Inferior parietal cortex (tissue), 1 donor: ENCODE measurements around the gene EFHD1.
A peak's percentile ranks its signal among the peaks of the same experiment; 100 is the strongest.

ENCODE experiments used
- DNase-seq: peaks from one replicate; pipeline ENCODE4 v3.0.0-alpha.2; 2016; ENCODE audit errors: extremely low spot score

EFHD1 gene, protein sequence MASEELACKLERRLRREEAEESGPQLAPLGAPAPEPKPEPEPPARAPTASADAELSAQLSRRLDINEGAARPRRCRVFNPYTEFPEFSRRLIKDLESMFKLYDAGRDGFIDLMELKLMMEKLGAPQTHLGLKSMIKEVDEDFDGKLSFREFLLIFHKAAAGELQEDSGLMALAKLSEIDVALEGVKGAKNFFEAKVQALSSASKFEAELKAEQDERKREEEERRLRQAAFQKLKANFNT

DNA sequence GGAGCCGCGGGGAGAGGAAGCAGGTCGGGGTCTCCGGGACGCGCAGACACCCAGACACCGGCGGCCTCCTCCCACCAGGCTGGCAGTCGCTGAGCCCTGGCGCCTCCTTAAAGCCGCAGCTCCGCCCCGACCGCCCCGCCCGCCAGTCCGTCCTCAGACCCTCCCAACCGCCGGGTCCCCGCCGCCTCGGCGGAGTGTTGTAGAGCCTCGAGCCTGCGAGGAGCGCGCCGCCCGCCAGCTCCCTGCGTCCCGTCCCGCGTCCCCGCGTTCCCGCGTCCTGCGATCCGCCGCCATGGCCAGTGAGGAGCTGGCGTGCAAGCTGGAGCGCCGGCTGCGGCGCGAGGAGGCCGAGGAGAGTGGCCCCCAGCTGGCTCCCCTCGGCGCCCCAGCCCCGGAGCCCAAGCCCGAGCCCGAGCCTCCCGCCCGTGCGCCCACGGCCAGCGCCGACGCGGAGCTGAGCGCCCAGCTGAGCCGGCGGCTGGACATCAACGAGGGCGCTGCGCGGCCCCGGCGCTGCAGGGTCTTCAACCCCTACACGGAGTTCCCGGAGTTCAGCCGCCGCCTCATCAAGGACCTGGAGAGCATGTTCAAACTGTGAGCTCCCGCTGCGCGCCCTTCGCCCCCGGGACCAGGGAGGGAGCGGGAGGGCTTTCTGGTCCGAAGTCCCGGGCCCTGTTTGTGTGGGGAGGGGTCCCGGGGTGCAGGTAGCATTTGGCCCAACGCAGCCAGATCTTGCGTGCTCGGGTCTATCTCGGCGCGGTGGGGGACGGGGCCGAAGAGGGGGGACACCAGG, at the start of gene EFHD1:
TSS of gene EFHD1 (plus strand) at position 192 of the 793 bp plus-strand sequence. CDS start at position 293, 101 bp downstream.
- peak; percentile 50 for DNase-seq

DNA sequence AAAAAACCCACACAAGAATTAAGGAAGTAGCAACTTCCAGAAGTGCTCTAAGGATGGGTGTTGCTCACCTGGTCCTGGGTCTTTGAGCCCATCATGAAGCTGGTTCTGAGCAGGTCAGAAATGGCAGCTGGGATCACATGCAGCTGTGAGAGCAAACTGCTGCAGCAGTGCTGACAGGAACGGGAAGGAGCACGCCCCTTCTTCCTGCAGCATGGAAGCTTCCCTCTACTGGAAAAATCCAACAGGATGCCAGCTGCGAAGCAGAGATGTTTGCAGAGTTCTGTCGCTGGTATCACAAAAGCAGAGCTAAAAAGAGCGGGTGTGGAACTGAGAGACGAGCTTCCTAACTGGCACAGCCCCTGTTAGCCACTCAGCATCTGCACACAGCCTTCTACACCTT, 49.2 kb upstream of the EFHD1 start:
- DNase-seq: no peak

DNA sequence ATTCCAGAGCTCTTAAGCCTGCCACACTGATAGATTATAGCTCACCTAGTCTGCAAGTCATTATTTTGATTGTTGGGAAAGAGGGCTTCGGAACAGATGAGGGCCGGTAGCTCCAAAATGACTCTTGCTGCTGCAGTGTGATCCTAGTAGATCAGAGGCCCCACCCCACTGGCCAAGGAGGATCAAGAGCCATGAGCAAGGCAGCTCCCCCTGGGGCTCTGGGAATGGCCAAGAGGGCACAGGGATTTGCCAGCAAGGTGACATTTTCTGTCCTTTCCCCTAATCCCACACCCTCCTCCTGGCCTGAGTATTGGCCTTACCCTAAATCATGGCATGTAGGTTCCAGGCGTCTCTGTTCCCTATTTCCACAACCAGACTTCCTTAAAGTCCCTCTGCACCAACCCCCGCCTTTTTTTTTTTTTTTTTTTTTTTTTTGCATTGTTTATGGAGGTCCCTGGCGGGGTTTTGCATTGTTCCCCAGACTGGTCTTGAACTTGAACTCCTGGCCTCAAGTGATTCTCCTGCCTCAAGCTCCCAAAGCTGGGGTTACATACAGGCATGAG, 46.4 kb upstream of the EFHD1 start:
- DNase-seq: no peak

DNA sequence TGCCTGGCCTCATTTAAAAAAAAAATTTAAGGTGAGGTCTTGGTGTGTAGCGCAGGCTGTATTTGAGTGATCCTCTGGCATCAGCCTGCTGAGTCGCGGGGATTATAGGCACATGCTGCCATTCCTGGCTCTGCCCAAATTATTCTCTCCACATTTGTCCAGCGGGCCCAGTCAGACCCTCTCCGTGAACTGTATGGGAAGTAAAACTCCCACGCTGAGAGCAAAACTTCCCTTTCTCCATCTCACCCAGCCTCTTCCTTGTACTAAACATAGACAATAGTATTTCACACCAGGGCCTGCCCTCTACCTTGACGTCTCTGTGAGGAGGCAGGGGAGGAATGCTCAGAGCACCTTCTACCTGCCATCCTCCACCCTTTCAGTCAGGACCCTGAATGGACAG, 45.9 kb upstream of the EFHD1 start:
- no peak for DNase-seq

DNA sequence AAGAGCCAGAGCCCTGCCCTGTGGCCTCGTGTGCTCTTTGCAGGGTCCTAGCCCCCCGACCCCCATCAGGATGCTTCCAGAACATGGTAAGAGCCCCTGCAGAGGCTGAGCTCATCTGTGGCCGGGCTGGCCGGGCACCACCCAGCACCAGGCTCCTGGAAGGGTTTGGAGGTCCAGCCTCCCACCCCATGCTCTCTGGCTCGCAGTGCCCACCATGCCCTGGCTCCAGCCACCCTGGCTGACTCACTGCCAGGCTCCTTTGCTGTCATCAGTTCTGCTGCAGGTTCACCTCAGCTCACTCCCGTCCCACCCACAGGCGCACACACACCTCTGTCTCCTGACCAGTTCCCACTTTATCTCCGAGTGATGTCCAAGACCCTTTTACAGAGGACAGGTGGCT, 45.4 kb upstream of the EFHD1 start:
- DNase-seq: no peak

DNA sequence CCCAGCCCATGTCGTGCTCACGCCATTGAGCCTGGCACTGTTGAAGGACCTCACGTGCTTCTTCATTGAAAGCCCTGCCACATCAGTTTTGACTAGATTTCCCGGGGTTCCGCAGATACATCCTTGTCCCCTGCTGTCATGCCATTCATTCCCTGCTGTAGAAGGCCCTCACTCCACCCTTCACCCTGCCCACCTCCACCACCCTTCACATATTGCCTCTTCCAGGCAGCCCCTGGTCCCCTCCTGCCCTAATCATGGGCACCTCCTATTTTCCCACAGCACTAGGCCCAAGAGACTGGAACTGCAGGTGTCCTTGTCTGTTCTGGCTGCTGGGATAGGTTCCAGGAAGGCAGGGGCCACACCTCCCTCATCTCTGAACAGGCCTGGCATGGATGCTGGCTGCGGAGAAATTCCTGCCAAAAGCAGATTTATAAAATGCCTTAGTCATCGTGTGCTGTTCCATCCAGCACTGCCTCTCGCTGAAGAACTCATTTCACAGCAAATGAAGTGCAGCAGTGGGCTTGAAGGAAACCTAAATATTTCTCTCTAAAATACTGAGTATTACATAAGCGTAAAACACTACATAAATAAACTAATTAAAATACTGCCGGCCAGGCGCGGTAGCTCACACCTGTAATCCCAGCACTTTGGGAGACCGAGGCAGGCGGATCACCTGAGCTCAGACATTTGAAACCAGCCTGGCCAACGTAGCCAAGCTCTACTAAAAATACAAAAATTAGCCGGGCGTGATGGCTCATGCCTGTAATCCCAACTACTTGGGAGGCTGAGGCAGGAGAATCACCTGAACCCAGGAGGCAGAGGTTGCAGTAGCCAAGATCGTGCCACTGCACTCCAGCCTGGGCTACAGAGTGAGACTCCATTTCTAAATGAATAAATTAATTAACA, 44.5 kb upstream of the EFHD1 start:
- peak; percentile 73 for DNase-seq

DNA sequence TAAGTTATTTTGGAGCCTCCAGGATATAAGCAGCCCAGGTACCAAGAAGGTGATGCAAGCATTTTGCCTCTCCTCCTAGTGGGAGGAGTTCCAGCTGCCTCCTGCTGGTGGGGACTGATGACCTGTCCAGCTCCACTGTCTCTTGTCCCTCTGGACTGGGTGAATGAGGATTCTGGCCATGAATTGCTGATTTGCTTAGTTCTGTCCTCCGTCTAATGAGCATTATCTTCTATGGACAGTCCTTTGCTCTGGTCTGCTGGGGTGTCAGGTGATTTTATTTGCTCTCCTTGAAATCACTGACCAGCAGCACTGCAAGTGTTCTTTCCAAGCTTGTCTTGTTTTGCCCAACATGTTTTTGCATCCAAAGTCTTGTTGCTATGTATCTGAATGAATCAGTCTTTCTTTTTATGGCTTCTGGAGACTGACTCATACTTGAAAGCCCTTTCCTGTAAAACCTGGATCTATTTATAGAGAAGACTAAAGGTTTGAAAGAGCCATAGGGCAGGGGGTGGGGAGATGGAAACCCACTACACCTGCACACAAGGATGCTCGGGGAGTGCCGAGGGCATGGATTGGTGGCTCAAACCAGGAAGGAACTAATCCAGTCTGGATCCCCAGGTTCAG, 40.5 kb upstream of the EFHD1 start:
- DNase-seq: no peak

DNA sequence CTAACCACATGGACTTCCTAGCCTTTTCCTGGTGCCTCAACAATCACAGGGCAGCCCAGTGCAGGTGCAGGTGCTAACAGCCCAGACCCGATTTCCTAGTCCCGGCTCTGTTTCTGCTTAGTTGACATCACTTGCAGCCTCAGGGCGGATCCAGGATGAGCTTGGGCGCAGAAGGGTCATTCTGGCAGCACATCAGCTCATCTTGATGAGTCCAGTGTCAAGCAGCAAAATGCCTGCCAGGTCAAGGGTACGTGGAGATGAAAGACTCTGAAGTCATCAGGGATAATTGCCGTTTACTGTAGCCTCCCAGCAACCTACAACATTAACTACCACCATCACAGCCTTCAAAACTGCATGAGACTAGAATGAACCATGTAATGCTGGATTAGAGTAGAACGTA, 39.4 kb upstream of the EFHD1 start:
- DNase-seq: no peak

DNA sequence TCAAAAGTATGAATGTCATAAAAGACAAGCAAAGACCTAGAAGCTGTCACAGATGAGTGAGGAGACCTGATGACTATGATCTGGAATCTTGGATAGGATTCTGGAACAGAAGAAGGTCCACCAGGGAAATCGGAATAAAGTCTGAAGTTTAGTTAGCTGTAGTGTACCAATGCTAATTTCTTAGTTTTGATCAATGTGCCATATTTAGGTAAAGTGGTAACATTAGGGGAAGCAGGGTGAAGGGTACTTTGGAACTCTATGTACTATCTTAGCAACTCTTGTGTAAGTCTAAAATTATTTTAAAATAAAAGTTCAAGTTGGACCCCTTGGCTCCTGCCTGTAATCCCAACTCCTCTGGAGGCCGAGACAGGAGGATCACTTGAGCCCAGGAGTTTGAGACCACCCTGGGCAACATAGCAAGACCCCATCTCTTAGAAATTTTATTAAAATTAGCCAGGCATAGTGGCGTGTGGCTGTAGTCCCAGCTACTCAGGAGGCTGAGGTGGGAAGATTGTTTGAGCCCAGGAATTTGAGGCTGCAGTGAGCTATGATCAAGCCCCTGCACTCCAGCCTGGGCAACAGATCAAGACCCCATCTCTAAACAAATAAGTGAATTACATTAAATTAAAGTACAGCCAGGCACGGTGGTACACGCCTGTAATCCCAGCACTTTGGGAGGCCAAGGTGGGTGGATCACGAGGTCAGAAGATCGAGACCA, 35.9 kb upstream of the EFHD1 start:
- no peak for DNase-seq

DNA sequence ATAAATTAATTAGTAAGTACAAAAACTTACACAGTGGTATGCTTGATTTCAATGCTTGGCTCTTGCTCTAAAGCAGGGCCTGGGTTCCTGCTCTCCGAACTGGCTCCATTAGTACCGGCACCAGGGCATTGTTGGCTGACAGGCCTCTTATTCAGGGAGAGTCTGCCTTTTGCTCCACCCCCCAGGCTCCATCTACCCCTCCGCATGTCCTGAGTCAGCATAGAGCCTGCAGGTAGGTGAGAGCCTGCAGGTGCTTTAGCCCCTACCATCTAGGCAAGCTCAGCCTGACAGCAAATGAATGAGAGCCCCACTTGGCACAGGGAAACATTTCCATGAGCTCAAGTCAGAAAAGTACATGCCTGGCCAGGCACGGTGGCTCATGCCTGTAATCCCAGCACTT, 35.1 kb upstream of the EFHD1 start:
- no peak for DNase-seq

DNA sequence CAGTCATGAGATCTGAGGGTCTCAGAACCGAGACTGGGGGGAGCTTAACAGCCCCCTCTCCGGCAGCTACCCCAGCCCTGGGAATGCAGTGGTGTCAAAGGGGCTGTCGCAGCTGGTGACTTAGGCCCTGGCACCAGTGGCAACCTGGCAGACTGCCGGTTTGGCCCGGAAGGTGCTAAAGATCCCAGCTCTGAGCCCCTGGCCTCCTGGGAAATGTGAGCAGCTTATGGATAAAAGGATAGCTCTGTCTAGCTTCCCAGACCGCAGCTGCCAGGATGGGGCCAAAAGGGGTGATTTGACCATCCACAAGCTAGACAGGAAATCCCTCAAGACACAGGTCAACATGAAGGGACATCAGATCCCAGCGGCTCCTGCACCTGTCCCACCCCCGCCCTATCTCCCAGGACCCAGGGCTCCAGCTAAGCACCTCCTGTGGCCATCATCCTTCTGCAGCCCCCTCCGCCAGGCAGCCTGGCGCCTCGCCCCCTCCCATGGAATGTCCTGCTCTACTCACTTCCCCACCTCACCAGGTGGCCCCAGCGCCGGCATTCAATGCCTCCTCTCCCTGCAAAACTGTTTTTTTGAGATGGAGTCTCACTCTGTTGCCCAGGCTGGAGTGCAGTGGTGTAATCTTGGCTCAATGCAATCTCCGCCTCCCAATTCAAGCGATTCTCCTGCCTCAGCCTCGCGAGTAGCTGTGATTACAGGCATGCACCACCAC, 33.2 kb upstream of the EFHD1 start:
- no peak for DNase-seq

DNA sequence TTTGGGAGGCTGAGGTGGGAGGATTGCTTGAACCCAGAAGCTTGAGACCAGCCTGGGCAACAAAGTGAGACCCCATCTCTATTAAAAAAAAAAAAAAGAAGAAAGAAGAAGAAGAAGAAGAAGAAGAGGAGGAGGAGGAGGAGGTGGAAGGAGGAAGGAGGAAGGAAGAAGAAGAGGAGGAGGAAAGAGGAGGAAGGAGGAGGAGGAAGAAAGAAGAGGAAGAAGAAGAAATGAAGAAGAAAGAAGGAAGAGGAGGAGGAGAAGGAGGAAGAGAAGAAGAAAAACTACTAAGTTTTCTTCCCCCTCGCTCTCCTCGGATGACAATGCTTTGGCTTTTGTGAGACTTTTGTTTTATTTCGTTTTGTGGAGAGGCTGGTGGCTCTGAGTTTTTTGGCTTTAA, 30.1 kb upstream of the EFHD1 start:
- DNase-seq: no peak

DNA sequence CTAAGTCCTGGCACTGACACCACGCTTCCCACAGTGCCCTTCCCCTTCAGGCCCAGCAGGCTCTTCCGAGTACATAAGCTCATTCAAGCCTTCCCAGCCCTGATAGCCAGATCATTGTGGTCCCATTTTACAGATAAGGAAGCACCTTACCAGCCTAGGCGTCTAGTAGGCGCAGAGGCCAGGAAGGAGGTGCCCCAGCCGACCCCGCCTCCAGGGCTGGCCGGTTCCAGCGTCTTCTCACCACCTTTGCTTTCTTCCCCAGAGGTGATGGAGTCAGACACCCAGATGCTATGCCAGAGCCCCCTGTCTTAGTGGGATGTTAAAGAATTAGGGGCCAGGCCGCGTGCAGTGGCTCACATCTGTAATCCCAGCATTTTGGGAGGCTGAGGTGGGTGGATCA, 28.9 kb upstream of the EFHD1 start:
- no peak for DNase-seq

DNA sequence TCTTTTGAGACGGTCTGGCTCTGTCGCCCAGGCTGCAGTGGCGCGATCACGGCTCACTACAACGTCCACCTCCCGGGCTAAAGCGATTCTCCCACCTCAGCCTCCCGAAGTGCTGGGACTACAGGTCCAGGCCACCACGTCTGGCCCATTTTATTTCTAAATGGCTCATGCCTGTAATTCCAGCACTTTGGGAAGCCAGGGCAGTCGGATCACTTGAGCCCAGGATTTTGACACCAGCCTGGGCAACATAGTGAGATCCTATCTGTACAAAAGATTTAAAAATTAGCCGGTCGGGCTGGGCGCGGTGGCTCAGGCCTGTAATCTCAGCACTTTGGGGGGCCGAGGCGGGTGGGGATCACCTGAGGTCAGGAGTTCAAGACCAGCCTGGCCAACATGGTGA, 26.4 kb upstream of the EFHD1 start:
- no peak for DNase-seq

DNA sequence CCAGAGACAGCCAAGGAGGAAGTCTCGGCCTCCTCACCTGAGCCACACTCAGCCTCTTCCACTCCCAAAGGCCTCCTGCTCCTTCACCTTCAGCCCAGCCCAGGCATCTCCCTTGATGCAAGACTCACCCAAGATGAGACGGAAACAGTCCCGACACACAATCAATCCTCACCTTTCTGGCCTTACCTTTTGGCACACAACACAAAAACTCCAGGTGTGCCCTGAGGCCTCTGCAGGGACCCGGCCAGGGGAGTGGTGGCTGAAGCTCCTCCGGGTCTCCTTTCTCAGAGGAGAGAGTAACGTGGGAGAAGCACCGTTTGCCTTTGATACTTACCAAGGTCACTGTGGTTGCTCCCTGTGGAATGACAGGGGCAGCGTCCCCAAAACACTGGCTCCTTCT, 23.8 kb upstream of the EFHD1 start:
- DNase-seq: no peak

DNA sequence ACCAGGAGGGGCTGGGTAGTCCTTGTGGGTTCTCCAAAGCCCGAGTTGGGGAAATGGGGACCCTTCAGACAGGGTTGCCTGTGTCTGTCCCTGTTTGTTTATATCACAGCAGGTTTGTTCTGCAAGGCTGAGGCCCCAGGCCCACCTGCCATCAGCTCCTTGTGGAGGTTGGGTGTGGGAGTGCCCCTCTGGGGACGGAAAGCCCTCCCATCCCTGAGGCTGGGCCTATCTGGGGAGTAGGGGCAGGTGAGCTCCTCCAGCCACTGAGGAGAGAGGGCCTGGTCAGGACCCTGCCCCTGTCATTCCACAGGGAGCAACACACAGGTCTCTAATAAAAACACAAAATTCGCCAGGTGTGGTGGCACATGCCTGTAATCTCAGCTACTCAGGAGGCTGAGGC, 23.3 kb upstream of the EFHD1 start:
- DNase-seq: no peak

DNA sequence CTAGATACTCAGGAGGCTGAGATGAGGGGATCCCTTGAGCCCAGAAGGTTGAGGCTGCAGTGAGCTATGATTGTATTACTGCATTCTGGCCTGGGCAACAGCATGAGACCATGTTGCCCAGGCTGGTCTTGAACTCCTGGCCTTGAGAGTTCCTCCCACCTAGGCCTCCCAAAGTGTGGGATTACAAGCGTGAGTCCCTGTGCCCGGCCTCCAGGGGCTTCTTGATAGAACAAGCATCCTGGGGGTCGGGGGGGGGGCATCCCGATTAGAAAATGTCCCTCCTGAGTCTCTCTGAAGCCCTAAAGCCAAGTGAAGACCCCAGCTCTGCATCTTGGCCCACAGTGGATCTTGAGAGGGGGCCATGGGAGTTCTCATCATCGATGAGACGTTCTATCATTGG, 22.3 kb upstream of the EFHD1 start:
- DNase-seq: no peak

DNA sequence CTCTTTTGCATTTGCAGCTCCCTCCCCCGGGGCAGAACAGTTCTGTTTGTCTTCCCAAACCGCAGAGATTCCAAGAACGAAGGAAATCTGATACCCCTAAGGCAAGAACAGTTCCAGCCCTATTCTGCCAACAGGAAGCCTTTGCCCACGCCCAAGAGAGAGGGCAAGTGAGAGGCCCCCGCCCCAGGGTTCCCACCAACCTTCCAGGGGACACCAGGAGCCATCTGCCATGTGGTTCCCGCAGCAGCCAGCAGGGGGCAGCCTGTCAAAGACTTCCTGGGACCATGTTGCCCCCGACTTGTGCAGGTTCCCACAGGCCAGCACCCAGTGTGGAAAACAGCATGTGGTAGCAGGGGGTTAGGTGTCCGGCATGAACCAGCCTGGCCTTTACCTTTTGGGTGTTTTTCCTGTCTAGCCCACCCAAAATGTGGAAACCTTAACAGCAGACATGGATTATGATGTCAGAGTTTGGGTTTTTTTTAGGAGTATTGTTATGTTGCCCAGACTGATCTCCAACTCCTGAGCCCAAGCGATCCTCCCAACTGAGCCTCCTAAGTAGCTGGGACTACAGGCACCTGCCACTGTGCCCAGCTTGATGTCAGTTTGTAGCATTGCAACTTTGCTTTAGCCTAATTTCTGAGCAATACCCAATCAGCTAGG, 21.7 kb upstream of the EFHD1 start:
- peak; percentile 68 for DNase-seq

DNA sequence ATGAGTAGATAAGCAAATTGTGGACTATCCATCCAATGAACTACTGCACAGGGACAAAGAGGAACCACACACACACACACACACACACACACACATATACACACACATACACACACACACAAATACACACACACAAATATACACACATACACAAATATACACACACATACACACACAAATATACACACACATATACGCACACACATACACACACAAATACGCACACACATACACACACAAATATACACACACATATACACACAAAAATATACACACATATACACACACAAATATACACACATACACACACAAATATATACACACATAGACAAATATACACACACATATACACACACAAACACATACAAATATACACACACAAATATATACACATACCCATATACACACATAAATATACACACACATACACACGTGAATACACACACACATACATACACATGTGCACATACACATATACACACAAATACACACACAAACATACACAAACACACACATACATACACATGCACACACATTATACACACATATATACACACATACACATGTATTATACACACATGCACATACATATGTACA, 19.8 kb upstream of the EFHD1 start:
- no peak for DNase-seq
